Fibroblast of the aortic adventitia (primary cell): Measurements from ENCODE around the gene PDE7B. TPM values are rescaled to one million over a fixed set of nuclear protein-coding genes. Genes with fewer than 3 reads are reported as not detected.
A peak's percentile ranks its signal among the peaks of the same experiment; 100 is the strongest.

ENCODE experiments used
- DNase-seq: peaks from one replicate; pipeline ENCODE4 v3.0.0-alpha.2; 2010; ENCODE audit warnings: low read depth
- H3K4me3 ChIP-seq: 2 replicates; pipeline ENCODE4 v1.5.1; 2011; ENCODE audit warnings: low read depth, mild to moderate bottlenecking, control low read depth, low read length, moderate library complexity
- total RNA-seq: library from RNA; depleted of rRNA; stranded (reverse); fragments of >200 nt; gene quantifications from 2 replicates; pipeline ENCODE4 v1.2.3, GENCODE V29; 2012; ENCODE audit warnings: low replicate concordance
- TF ChIP-seq, protein P1 (sequence below): IDR thresholded peaks from 2 replicates; pipeline ENCODE4 v1.5.1; 2011; ENCODE audit warnings: mild to moderate bottlenecking, low read length, control low read depth, inconsistent platforms; ENCODE audit not compliant: insufficient read depth

Gene PDE7B
- total RNA-seq, 1 donor, result 23.9 TPM

DNA sequence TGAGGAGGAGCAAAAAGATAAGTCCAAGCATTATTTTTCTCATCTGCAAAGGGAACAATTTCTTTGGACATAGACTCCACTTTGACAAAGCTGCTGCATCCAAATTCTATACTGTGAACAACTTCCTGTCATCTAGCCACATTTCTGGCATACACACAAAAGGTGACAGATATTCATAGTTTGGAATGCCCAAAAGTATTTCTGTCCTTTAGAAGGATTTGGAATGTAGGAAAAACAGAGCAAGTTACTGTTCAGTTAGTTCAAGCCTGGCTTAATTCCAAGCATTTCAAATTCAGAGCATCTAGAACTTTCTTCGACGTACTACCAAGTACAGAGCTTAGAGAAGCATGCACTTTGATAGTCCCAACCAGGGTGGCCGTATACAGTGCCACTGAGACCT is 134.0 kb downstream of the PDE7B start:
- TF ChIP-seq, protein P1, sequence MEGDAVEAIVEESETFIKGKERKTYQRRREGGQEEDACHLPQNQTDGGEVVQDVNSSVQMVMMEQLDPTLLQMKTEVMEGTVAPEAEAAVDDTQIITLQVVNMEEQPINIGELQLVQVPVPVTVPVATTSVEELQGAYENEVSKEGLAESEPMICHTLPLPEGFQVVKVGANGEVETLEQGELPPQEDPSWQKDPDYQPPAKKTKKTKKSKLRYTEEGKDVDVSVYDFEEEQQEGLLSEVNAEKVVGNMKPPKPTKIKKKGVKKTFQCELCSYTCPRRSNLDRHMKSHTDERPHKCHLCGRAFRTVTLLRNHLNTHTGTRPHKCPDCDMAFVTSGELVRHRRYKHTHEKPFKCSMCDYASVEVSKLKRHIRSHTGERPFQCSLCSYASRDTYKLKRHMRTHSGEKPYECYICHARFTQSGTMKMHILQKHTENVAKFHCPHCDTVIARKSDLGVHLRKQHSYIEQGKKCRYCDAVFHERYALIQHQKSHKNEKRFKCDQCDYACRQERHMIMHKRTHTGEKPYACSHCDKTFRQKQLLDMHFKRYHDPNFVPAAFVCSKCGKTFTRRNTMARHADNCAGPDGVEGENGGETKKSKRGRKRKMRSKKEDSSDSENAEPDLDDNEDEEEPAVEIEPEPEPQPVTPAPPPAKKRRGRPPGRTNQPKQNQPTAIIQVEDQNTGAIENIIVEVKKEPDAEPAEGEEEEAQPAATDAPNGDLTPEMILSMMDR, result no peak
- peak; percentile 42 for DNase-seq
- H3K4me3 ChIP-seq, result no peak overlapping the region

DNA sequence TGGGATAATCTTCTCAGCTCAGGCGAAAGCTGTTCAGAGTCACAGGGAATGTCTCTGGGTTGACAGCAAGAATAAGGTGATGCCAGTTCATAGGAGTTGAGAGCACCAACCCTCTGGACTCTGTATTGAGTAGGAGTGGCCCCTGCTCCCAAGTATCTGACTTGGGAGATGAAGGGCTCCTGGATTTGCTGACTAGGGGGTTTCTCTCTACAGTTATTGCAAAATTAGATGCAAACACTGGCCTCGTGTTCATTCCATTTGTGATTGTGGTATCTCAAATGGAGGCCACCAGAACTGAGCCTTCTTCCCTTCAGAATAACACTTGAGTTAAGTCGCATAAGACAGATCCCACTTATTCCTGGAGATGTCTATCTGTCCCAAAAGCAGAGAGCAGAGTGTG is 135.7 kb downstream of the PDE7B start:
- H3K4me3 ChIP-seq, result no peak overlapping the region
- DNase-seq, result no peak
- TF ChIP-seq, protein P1, result no peak

DNA sequence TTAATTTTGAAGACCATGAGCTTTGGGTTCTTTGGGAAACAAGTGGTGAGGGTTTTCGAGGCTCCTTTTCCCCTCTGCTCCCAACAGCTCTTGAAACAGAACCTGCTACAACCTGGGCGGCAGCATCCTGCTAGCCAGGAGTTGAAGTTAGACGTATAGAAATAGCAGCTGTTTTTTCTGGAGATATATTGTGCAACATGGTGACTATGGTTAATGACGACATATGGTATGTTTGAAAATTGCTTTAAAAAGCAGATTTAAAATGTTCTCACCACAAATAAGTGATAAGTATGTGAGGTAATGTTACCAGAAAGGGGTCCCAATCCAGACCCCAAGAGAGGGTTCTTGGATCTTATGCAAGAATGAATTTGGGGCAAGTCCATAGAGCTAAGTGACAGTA is 138.9 kb downstream of the PDE7B start:
- TF ChIP-seq, protein P1, result no peak
- H3K4me3 ChIP-seq, result no peak overlapping the region
- DNase-seq, result no peak

DNA sequence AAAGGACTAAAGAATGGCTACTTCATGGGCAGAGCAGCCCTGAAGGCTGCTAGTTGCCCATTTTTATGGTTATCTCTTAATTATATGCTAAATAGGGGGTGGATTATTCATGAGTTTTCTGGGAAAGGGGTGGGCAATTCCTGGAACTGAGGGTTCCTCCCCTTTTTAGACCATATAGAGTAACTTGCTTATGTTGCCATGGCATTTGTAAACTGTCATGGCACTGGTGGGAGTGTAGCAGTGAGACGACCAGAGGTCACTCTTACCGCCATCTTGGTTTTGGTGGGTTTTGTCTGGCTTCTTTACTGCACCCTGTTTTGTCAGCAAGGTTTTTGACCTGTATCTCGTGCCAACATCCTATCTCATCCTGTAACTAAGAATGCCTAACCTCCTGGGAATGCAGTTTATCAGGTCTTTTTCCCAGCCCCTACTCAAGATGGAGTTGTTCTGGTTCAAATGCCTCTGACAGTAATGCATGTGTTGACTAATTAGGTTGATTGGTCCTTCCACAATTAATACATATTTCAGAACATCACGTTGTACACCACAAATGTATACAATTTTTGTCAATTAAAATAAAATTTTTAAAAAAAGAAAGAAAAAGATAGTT is 139.5 kb downstream of the PDE7B start:
- TF ChIP-seq, protein P1, result no peak
- H3K4me3 ChIP-seq, result no peak overlapping the region
- DNase-seq, result no peak

DNA sequence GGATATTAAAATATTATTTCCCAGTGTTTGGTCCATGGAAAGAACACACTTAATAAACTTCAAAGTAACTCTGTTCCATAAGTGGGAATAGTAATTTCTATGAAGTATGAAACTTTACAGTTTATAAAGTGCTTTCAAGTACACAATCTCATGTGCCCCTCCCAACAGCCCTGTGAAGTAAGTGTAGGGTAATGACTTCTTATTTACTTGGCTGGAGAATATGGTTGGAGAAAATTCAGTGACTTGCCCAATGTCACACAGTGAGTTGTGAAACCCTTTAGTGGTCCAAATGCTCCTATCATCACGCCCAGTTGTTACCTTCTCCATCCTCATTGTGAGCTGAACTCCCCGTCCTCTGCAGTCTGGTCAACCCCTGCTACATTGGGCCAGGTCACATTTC is 141.2 kb downstream of the PDE7B start:
- TF ChIP-seq, protein P1, result no peak
- no peak for DNase-seq

DNA sequence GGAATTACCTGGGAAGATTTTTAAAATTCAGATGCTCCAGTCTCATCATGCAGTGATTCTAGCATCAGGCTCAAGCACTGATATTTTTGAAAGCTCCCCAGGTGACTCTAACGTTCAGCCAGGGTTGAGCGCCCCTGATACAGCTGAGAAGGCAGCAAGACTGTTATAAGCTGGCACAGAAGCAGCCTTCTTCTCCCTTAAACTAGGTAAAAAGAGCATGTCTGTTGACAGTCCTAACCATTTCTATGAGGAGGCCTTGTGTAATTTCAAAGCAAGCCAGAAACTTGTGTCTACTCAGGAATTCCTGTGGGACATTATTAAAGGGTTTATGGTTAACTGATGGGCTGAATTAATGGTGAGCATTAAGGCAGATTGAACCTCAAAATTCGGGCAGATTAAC is 141.9 kb downstream of the PDE7B start:
- TF ChIP-seq, protein P1, result no peak
- H3K4me3 ChIP-seq, result no peak overlapping the region
- no peak for DNase-seq

More for the DNA sequence above, 141.2 kb downstream of the PDE7B start:
- H3K4me3 ChIP-seq, result no peak overlapping the region

DNA sequence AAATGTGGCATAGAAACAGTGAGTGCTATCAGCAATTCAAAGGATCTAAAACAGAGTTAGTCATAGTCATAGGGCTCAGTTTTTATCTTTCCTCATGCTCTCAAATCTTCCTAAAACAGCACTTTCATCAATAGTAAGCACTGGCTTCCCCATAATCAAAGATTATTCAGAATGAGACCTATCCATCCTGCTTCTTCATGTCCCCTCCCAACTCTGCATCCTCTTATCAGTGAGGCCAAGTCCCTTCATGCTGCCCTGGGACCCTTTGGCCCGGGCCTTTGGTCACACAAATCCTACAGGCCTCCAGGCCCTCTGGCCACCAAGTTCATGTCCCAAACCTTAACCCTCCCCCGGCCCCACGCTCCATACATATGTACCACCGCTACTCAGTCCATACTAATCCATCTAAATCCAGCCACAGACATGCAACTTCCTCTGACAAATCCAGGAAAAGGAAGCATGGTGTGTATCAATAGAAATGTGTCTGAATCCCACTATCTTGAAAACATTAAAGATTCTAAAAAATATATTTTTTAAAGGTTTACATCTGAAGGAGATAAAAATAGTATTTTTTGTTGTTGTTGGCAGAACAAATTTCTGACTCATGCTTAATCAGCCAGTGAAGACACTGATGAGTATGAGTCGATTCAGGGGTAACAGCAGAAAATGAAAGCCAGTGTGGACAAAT is 143.5 kb downstream of the PDE7B start:
- DNase-seq, result peak; percentile 85
- no peak overlapping the region for H3K4me3 ChIP-seq
- TF ChIP-seq, protein P1, result no peak
